Keratinocyte (primary cell): ENCODE results near the gene PIGS. TPM values are rescaled to one million over a fixed set of nuclear protein-coding genes. Genes with fewer than 3 reads are reported as not detected.

ENCODE experiments used
- DNase-seq: peaks from one replicate; pipeline ENCODE4 v3.0.0-alpha.2; 2011; ENCODE audit warnings: low read depth, missing footprints, low spot score
- FAIRE-seq: peaks from 2 replicates; lab custom pipeline; 2011; peaks lifted over from hg19 to GRCh38; lab: Jason Lieb, UNC
- H2AFZ ChIP-seq: 2 replicates; pipeline ENCODE4 v1.6.0; 2012; ENCODE audit warnings: low read length, control low read depth, inconsistent platforms; ENCODE audit not compliant: control insufficient read depth
- H3K27ac ChIP-seq: 2 replicates; pipeline ENCODE4 v1.5.1; 2011; ENCODE audit warnings: low read length; ENCODE audit not compliant: control insufficient read depth, insufficient read depth
- H3K27me3 ChIP-seq: 3 replicates; pipeline ENCODE4 v1.6.0; 2011; ENCODE audit warnings: low read length; ENCODE audit not compliant: control insufficient read depth, insufficient read depth; ENCODE audit errors: extremely low read depth
- H3K36me3 ChIP-seq, 2 experiments: 2 replicates in 1 of 2; 3 replicates in 1 of 2; pipeline ENCODE4 v1.5.1; 2011; ENCODE audit warnings: low read length in 2 of 2, mild to moderate bottlenecking in 1 of 2; ENCODE audit not compliant: control insufficient read depth in 2 of 2, insufficient read depth in 2 of 2; ENCODE audit errors: extremely low read depth in 1 of 2
- H3K4me1 ChIP-seq: 3 replicates; pipeline ENCODE4 v1.5.1; 2011; ENCODE audit warnings: low read length; ENCODE audit not compliant: control insufficient read depth, insufficient read depth; ENCODE audit errors: extremely low read depth
- H3K4me2 ChIP-seq: 3 replicates; pipeline ENCODE4 v1.6.0; 2011; ENCODE audit warnings: low read depth, low read length; ENCODE audit not compliant: control insufficient read depth, insufficient read depth; ENCODE audit errors: extremely low read depth
- H3K4me3 ChIP-seq, 3 experiments: fragments of 200-600 bp in 1 of 3; sonication (generic) in 1 of 3; 2 replicates in 2 of 3; 3 replicates in 1 of 3; pipeline ENCODE4 v1.5.1; 2011 to 2016; ENCODE audit warnings: low read length in 3 of 3, mild to moderate bottlenecking in 3 of 3, control low read depth in 2 of 3, inconsistent platforms in 1 of 3, low read depth in 1 of 3, mixed read lengths in 1 of 3, mixed run types in 1 of 3, moderate library complexity in 1 of 3; ENCODE audit not compliant: control insufficient read depth in 2 of 3, insufficient read depth in 2 of 3; ENCODE audit errors: extremely low read depth in 1 of 3
- H3K79me2 ChIP-seq: 2 replicates; pipeline ENCODE4 v1.6.0; 2012; ENCODE audit warnings: low read length; ENCODE audit not compliant: control insufficient read depth, insufficient read depth
- H3K9ac ChIP-seq: 3 replicates; pipeline ENCODE4 v1.6.0; 2011; ENCODE audit warnings: low read length; ENCODE audit not compliant: control insufficient read depth, insufficient read depth; ENCODE audit errors: extremely low read depth
- H3K9me1 ChIP-seq: 3 replicates; pipeline ENCODE4 v1.6.0; 2011; ENCODE audit warnings: low read length; ENCODE audit not compliant: control insufficient read depth, insufficient read depth; ENCODE audit errors: extremely low read depth
- H3K9me3 ChIP-seq: 2 replicates; pipeline ENCODE4 v1.5.1; 2012; ENCODE audit warnings: low read depth, low read length; ENCODE audit not compliant: control insufficient read depth
- H4K20me1 ChIP-seq: 3 replicates; pipeline ENCODE4 v1.6.0; 2011; ENCODE audit warnings: low read length; ENCODE audit not compliant: control insufficient read depth, insufficient read depth; ENCODE audit errors: extremely low read depth
- EZH2 ChIP-seq: IDR thresholded peaks from one replicate; pipeline ENCODE4 v1.6.1; 2012; ENCODE audit warnings: inconsistent platforms, mild to moderate bottlenecking, low read length, moderate library complexity
- dilution Hi-C: fragments of 300-500 bp; cut with MboI; formaldehyde crosslinking; loops from one replicate; pipeline ENCODE4 v1.7.0; 2020; ENCODE audit warnings: low sequenced_read_pairs; ENCODE audit not compliant: extremely low pct_ligation_motif_present
- polyA plus RNA-seq, 5 experiments: library from polyadenylated mRNA; depleted of rRNA in 3 of 5; stranded (reverse) in 3 of 5; stranded (forward) in 1 of 5; unstranded in 1 of 5; fragments of >200 nt; gene quantifications; 1 replicate in 1 of 5; 2 replicates in 3 of 5; 3 replicates in 1 of 5; pipeline versions ENCODE4 v1.2.1 to v1.2.3, GENCODE V29; 2011 to 2012; ENCODE audit warnings: missing spikeins in 2 of 5, low read depth in 1 of 5, low replicate concordance in 1 of 5
- TF ChIP-seq, protein P1 (sequence below), 3 experiments: IDR thresholded peaks in 1 of 3; conservative IDR thresholded peaks in 1 of 3; optimal IDR thresholded peaks in 1 of 3; 2 replicates in 2 of 3; 3 replicates in 1 of 3; pipeline versions ENCODE3 to v1.5.1; 2011; ENCODE audit warnings: low read length in 3 of 3, mild to moderate bottlenecking in 3 of 3, moderate library complexity in 2 of 3, control low read depth in 1 of 3, inconsistent platforms in 1 of 3; ENCODE audit not compliant: insufficient read depth in 2 of 3; ENCODE audit errors: extremely low read depth in 1 of 3

PIGS gene
- polyA plus RNA-seq, 1 donor (not counting 4 experiments of a cell fraction or from before 2014, with no cell fraction given) = 33.6 TPM

DNA sequence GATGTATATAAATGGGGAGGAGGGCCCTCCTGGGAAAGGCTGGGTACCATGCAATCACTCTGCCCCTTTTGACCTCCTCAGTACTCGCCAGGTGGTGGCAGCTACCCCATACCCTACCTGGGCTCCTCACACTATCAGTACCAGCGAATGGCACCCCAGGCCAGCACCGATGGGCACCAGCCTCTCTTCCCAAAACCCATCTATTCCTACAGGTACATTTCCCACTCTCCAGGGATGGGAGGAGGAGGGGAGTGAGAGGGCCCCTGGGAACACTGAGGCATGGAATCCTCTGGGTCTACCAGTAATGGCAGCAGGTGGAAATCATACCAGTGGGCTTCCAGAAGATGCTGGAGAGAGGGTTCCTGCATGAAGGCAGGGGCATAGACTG is 42.3 kb downstream of the PIGS start:
- no peaks in the 10 kb centered on the region for H3K9me1 ChIP-seq
- H2AFZ ChIP-seq = no peak overlapping the region
- H3K27me3 ChIP-seq = peaks cover 8% of the 10 kb centered on the region
- H3K79me2 ChIP-seq = no peaks in the 10 kb centered on the region
- no peak overlapping the region for H3K27ac ChIP-seq
- H3K4me3 ChIP-seq = no peak overlapping the region
- H3K9ac ChIP-seq = no peak overlapping the region
- FAIRE-seq (no peak), DNase-seq (no peak)
- peaks cover 30% of the 10 kb centered on the region for H3K4me1 ChIP-seq
- dilution Hi-C loops = no loop called here
- H3K4me2 ChIP-seq = no peak overlapping the region
- no peak for TF ChIP-seq EZH2
- H3K36me3 ChIP-seq = no peaks in the 10 kb centered on the region
- no peaks in the 10 kb centered on the region for H3K9me3 ChIP-seq
- H4K20me1 ChIP-seq = peaks cover 5% of the 10 kb centered on the region

DNA sequence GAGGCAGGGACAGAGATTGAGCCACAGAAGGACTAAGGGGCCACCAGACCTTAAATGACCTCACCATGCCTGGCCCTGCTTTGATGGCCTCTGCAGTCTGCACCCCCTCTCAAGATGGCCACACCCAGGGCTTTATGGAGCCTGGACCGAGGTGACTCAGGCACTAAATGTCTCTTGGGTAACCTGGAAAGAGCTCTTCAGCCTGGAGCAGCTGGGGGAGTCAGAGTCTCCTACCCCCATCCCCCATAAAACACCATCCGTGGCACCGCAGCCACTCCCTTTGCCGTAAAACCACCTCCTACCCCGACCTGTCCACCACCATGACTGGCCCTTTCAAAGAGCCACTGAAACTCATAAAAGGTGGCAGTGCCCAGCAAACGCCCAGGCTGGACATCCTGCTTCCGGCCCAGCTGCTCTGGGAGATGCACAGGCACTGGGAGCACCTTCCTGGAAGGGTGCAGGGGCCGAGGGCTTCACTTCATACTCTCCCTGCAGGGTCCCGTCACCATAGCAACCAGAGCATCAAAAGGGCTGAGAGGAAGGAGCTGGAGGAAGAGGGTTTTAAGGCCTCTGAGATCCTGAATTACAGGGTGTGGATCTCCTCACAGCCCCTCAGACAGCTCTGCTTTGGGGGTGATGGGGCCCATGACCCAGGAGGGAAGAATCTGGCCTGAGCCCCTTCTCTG is 42.9 kb downstream of the PIGS start:
- Histone ChIP-seq H3K9ac (no peak overlapping the region), H3K9me3 (no peaks in the 10 kb centered on the region), H3K27me3 (peaks cover 8% of the 10 kb centered on the region), H3K9me1 (no peaks in the 10 kb centered on the region), H3K4me1 (peaks cover 27% of the 10 kb centered on the region), H3K4me2 (peak overlapping the region; percentile 27), H3K36me3 (no peaks in the 10 kb centered on the region), H2AFZ (no peak overlapping the region), H3K27ac (no peak overlapping the region), H3K79me2 (no peaks in the 10 kb centered on the region), H4K20me1 (peaks cover 5% of the 10 kb centered on the region), H3K4me3 (no peak overlapping the region)
- dilution Hi-C loops = no loop called here
- DNase-seq (no peak), FAIRE-seq (no peak)
- no peak for TF ChIP-seq EZH2
- TF ChIP-seq, protein P1, sequence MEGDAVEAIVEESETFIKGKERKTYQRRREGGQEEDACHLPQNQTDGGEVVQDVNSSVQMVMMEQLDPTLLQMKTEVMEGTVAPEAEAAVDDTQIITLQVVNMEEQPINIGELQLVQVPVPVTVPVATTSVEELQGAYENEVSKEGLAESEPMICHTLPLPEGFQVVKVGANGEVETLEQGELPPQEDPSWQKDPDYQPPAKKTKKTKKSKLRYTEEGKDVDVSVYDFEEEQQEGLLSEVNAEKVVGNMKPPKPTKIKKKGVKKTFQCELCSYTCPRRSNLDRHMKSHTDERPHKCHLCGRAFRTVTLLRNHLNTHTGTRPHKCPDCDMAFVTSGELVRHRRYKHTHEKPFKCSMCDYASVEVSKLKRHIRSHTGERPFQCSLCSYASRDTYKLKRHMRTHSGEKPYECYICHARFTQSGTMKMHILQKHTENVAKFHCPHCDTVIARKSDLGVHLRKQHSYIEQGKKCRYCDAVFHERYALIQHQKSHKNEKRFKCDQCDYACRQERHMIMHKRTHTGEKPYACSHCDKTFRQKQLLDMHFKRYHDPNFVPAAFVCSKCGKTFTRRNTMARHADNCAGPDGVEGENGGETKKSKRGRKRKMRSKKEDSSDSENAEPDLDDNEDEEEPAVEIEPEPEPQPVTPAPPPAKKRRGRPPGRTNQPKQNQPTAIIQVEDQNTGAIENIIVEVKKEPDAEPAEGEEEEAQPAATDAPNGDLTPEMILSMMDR (optimal IDR thresholded peaks at IDR 0.05 in 1 of 3, IDR thresholded peaks at IDR 0.05 in 1 of 3, conservative IDR thresholded peaks at IDR 0.05 in 1 of 3; ENCODE audit: extremely low read depth in 1 of 3, insufficient read depth in 2 of 3, low read length in 3 of 3) = no peak

DNA sequence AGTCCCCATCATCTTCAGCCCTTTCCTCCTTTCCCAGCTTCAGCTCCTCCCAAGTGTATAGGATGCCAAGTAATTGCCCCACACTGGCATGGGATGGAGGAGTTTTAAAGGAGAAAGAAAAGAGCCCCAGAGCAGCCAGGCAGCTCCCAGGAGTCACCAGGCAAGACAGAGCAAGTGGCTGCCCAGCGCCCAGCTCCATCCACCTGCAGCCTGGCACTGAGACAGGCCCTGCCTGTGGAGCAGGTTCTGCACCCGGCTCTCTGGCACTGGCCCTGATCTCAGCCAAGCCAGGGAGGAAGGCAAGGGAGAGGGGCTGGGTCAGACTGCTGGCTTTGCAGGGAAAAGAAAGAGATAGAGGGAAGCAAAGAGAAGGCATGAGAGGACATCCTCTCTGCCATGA is 43.5 kb downstream of the PIGS start:
- Histone ChIP-seq H3K9me1 (no peaks in the 10 kb centered on the region), H3K4me3 (no peak overlapping the region), H3K9me3 (no peaks in the 10 kb centered on the region), H3K4me1 (peaks cover 21% of the 10 kb centered on the region), H3K79me2 (no peaks in the 10 kb centered on the region), H3K27ac (no peak overlapping the region), H3K36me3 (no peaks in the 10 kb centered on the region), H4K20me1 (peaks cover 5% of the 10 kb centered on the region), H3K27me3 (peaks cover 8% of the 10 kb centered on the region), H2AFZ (no peak overlapping the region), H3K9ac (no peak overlapping the region), H3K4me2 (peak overlapping the region; percentile 27)
- DNase-seq (no peak), FAIRE-seq (no peak)
- dilution Hi-C loops = no loop called here
- TF ChIP-seq EZH2 = no peak
- TF ChIP-seq, protein P1 (optimal IDR thresholded peaks at IDR 0.05 in 1 of 3, IDR thresholded peaks at IDR 0.05 in 1 of 3, conservative IDR thresholded peaks at IDR 0.05 in 1 of 3; ENCODE audit: extremely low read depth in 1 of 3, insufficient read depth in 2 of 3, low read length in 3 of 3) = no peak
